Right ventricle myocardium superior (tissue), 1 donor: ENCODE results near the gene CCNYL1. TPM values are rescaled to one million over a fixed set of nuclear protein-coding genes. Genes with fewer than 3 reads are reported as not detected.
"Not testable (repeated sequence)": the region's sequence is repeated elsewhere in the genome, so short reads cannot be mapped to it uniquely, and the experiment has no call there.

Source experiments
- ATAC-seq: fragments of 200-7000 bp; cut with Tn5 transposase; one replicate; pipeline ENCODE4 v1.9.1; 2020; ENCODE audit warnings: mild to moderate bottlenecking; ENCODE audit not compliant: poor library complexity
- DNase-seq: peaks from one replicate; pipeline ENCODE4 v3.0.0-alpha.2; 2020
- intact Hi-C: fragments of 100-400 bp; cut with DNase I; formaldehyde crosslinking; loops from one replicate; pipeline ENCODE4 v1.11.2; 2022
- total RNA-seq: library from RNA; stranded (reverse); fragmentation: NEBNext Ultra II Directional; extraction: Animal tissue kit (Norgen Biotek cat#: 25700); gene quantifications from one replicate; pipeline ENCODE4 v1.2.1, GENCODE V29; 2021
- donor health status: DM: no; HTN: yes; CAD: no; lungs with severe emphysema.

The CCNYL1 gene
- total RNA-seq, 1 donor from 2014 or later, result 8.9 TPM

DNA sequence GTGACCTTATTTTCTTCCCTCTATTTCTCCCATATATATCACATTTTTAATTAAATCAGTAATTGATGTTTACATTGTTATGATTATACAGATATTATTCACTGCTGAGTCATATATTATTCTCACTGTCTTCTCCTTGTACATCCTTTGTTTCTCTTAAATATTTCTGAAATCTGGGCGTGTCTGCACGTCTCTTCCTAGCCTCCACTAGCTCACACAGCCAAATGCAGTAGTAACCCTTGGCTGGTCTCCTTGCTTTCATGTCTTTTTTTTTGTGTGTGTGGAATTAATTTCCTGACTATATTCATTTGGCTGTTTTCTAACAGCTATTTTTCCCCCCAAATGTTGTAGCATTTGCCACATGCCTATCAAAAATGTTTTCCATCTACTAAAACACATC is 15.8 kb downstream of the CCNYL1 start:
- intact Hi-C loops, result no loop called here
- no peak for ATAC-seq

GRCh38 chr2:207729465-207729998 is 18.1 kb downstream of the CCNYL1 start:
- intact Hi-C loops, result no loop called here
- ATAC-seq (no peak), DNase-seq (no peak)

More for the DNA sequence above, 15.8 kb downstream of the CCNYL1 start:
- no peak for DNase-seq

DNA sequence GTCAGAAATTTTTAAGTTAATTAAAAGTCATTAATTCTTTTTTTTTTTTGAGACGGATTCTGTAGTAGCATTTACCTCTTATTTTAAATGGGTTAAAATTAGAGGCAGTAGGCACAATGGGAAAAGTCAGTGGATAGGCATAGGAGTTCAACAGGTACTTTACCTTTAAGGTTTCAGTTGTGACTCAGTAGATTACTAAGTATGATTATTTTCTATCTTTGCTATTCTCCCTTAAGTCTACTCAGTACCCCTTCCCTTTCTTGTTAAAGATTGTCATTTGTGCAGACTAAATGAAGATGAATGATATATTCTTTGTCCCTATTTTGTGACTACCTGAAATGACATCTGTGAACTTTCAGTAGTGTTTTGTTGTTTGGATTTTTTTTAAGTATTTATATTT is 19.7 kb downstream of the CCNYL1 start:
- DNase-seq (no peak), ATAC-seq (no peak)
- intact Hi-C loops, result no loop called here

GRCh38 chr2:207733597-207734240 is 22.3 kb downstream of the CCNYL1 start:
- intact Hi-C loops, result no loop called here
- ATAC-seq (no peak), DNase-seq (no peak)

DNA sequence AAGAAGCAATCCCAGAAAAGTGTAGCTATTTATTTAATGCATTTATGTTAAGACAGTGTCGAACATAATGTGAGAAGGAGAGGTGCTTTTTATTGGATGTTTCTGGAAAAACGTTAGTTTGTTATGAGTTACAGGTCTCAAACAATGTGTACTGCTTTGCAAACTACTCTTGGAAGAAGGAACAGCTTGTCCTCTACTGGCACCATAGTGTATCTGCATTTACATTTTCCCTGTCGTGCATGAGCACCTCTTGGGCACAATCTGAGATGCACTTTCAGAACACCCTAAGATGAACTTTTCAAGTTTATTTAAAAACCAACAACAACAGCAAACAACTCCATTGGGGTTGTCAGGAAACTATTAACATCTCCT is 22.8 kb downstream of the CCNYL1 start:
- intact Hi-C loops, result no loop called here
- DNase-seq, result no peak
- peak; percentile 78 for ATAC-seq

DNA sequence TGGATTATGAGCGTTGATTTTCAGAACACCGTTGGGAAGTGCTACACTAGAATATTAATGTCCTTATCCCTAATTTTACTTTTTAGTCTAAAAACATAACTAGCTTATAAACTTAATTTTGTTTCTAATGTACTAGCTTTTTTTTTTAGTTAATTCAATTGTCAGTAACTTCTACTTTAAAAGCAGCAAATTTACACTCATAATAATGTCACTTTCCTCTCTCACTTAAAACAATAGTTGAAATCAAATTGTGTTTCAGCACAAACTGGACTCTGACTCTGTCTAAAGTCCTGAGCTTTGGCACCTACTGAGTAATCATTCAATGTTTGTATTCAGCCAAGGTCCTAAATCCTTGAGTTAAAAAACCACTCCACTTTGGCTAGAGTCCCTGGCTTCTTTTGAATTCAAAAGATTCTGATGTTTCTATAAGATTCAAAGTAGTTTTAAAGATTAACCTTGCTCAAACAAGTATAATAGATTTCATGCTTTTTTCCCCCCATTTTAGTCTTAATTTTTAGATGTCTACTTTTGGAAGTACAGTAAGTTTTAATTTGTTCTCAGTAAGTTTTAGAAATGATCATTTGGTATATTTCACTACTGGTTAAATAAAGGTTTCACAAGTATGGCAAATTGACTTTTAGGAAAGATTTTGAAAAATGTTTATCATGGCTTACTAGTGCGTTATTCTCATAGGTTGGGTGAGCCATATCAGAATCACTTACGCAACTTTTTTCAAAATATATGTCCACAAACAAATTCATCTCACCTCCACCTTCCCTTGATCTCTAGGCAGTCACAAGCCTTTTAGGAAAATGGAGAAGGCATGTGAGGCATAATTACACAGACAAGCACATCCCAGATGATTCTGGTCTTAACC is 23.4 kb downstream of the CCNYL1 start:
- intact Hi-C loops, result no loop called here
- ATAC-seq, result no peak
- DNase-seq, result no peak

- intact Hi-C loops, ATAC-seq: not testable (repeated sequence)
Observed at GRCh38 chr2:207735513-207735859, 24.0 kb downstream of the CCNYL1 start.

DNA sequence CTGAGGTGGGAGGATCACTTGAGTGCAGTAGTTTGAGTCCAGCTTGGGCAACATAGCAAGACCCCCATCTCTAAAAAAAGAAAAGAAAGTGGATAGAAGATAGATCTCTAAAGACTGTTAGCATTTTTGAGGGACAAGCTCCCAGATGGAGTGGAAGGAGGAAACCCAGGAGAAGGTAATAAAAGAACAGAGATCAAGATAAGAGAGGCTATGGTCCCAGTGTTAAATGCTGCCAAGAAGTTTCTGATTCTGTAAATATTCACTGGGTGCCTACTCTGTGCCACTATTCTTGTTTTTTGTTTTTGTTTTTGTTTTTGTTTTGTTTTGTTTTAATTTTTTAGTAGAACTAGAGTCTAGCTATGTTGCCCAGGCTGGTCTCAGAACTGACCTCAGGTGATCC is 32.1 kb downstream of the CCNYL1 start:
- no peak for DNase-seq
- intact Hi-C loops, result no loop called here
- ATAC-seq, result no peak

More at GRCh38 chr2:207735513-207735859, 24.0 kb downstream of the CCNYL1 start:
- DNase-seq, result not testable (repeated sequence)

GRCh38 chr2:207744050-207744449 is 32.6 kb downstream of the CCNYL1 start:
- intact Hi-C loops, result no loop called here
- ATAC-seq, result no peak
- no peak for DNase-seq

GRCh38 chr2:207744451-207744850 is 33.0 kb downstream of the CCNYL1 start:
- ATAC-seq (no peak), DNase-seq (no peak)
- intact Hi-C loops, result no loop called here

DNA sequence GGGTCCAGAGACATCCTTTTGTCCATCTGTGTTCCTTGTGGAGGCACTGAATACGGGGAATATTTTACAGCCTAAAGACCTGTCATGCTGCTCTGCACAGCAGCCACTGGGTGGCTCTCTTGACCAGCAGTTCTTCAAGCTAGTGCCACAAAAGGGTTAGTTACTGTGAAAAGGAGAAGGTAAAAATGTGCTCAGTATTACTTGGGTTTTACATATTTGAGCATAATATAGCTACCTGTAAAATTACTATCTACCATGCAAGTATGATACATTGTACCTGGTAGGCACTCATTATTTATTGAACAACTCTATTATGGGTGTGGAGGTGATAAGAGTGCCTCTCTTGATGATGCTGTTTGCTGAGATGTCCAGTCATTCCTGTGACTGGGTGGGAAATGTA is 34.7 kb downstream of the CCNYL1 start:
- intact Hi-C loops, result loop anchor here (5.0 kb wide), 2 partner anchors 231 to 286 kb away; no protein-coding TSS in a partner anchor
- DNase-seq (peak; percentile 56), ATAC-seq (peak; percentile 89)

- ATAC-seq (no peak), DNase-seq (no peak)
- intact Hi-C loops, result loop anchor here (5.0 kb wide), 2 partner anchors 229 to 284 kb away; no protein-coding TSS in a partner anchor
Observed at GRCh38 chr2:207747653-207748560, 36.5 kb downstream of the CCNYL1 start.

DNA sequence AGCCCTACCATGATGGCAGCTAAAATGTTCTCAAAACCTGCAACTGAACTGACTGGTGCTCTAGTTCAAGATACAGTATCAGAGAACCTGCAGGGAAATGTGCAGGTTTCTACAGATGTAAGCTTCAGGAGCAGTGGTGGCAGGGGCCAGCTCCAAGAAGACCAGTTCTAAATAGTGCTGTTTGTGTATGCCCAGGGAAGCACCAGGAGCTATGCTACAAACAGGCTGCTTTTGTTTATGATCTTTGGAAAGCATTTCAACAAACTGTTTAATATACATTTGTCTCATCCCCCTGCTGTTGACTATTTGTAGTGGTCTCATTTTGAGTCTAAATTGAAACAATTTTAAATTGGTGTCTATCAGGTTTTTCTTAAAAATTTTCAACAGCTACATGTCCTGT is 37.6 kb downstream of the CCNYL1 start:
- intact Hi-C loops, result loop anchor here (5.0 kb wide), 2 partner anchors 228 to 283 kb away; no protein-coding TSS in a partner anchor
- DNase-seq (no peak), ATAC-seq (no peak)

DNA sequence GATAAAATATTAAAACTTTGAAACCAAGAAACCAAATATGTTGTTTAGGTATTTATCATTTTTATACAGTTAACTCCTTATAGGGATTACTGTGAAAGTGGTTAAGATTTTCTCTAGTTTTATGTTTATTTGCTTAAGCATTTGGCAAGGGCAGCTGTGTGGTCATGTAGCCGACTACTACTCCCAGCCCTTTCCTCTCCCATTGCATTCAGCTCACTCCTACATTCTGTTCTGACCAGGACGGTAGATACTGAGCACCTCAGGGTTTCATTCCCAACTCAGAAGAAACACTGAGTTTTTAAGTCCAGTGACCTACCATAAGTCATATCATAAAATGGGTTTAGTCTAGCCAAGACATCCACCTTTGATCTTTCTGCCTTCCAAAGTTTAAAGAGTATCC is 38.4 kb downstream of the CCNYL1 start:
- no peak for DNase-seq
- intact Hi-C loops, result loop anchor here (5.0 kb wide), 2 partner anchors 227 to 282 kb away; no protein-coding TSS in a partner anchor
- no peak for ATAC-seq

GRCh38 chr2:207750345-207750744 is 38.9 kb downstream of the CCNYL1 start:
- no peak for ATAC-seq
- no peak for DNase-seq
- intact Hi-C loops, result no loop called here

DNA sequence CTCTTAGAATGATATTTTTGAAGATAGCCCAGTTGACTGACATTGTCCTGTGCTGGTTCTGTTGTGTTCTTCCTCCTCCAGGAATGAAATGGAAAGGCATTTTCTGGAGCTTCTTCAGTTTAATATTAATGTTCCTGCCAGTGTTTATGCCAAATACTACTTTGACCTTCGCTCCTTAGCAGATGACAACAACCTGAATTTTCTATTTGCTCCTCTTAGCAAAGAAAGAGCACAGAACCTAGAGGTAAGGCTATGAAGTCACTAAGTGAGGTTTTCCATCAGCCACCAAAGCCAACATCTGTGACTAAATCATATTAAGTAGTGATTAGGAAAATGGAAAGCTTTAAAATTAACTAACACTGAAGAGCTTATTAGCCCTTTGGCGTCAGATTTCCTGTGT is 39.4 kb downstream of the CCNYL1 start:
- intact Hi-C loops, result no loop called here
- no peak for DNase-seq
- ATAC-seq, result no peak

DNA sequence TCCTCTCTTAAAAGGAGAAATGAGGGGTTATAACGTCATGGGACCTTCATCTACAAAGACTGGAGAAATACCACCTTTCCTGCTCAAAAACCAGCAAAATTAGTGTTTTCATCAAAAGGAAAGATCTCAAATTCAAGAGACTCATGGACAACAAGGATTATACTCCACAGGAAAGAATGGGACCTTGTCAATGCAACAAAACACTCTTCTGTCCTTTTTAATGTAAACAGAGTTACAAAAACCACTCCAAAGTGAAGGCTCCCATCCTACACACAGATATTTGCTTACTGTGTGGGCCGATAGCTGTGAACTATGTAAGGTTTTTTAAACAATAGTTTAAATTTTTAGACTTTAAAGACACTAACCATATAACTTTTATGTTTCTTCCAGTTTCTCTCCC is 42.2 kb downstream of the CCNYL1 start:
- DNase-seq, ATAC-seq, intact Hi-C loops: not testable (repeated sequence)

DNA sequence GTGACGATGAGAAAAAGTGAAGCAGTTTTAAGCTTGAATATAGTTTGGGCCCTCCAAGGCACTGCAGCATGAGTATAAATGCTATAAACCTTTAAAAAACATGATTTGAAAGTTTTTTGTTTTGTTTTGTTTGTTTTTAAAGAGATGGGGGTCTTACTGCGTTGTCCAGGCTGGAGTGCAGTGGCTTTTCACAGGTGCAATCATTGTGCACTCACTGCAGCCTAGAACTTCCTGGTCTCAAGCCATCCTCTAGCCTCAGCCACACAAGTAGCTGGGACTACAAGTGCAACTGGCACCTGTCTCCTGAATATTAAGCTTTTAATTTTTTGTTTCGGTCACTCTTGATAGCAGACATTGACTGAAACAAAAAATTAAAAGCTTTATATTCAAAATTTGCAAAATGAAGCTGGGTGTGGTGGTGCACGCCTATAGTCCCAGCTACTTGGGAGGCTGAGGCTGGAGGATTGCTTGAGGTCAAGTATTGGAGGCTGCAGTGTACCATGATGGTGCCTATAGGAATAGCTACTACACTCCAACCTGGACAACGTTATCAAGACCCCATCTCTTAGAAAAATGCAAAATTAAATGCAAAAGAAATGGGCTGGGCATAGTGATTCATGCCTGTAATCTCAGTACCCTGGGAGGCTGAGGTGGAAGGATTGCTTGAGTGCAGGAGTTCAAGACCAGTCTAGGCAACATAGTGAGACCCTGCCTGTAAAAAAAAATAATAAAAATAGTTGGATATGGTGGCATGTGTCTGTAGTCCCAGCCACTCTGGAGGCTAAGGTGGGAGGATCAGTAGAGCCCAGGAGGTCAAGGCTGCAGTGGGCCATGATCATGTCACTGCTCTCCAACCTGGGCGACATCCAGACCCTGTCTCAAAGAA is 43.3 kb downstream of the CCNYL1 start:
- ATAC-seq (no peak), DNase-seq (no peak)
- intact Hi-C loops, result no loop called here
